Left forelimb (tissue), 1 donor: ENCODE results near the gene WDR20.
"Not testable (repeated sequence)": the region's sequence is repeated elsewhere in the genome, so short reads cannot be mapped to it uniquely, and the experiment has no call there.

Experiments used
- DNase-seq: peaks from one replicate; pipeline ENCODE4 v3.0.0-alpha.2; 2018; ENCODE audit warnings: low spot score

The WDR20 gene

GRCh38 chr14:102131741-102132140, 8.0 kb upstream of the WDR20 start:
- no peak for DNase-seq

- DNase-seq: not testable (repeated sequence)
These were observed 5.7 kb upstream of the WDR20 start for GRCh38 chr14:102134021-102134420.

GRCh38 chr14:102134719-102135118, 5.0 kb upstream of the WDR20 start:
- not testable (repeated sequence) for DNase-seq

- not testable (repeated sequence) for DNase-seq
These were observed 4.2 kb upstream of the WDR20 start for GRCh38 chr14:102135456-102135855.

GRCh38 chr14:102138535-102138934, 1.2 kb upstream of the WDR20 start:
- DNase-seq: no peak

- DNase-seq: no peak
These were observed 774 bp upstream of the WDR20 start for GRCh38 chr14:102138961-102139285.

GRCh38 chr14:102140027-102140749, 491 bp downstream of the WDR20 start:
- DNase-seq: no peak

- no peak for DNase-seq
These were observed 1.1 kb downstream of the WDR20 start for GRCh38 chr14:102140750-102141145.

GRCh38 chr14:102141797-102142196, 2.1 kb downstream of the WDR20 start:
- no peak for DNase-seq

- no peak for DNase-seq
These were observed 5.2 kb downstream of the WDR20 start for GRCh38 chr14:102144914-102145313.

- DNase-seq: no peak
These were observed 5.7 kb downstream of the WDR20 start for GRCh38 chr14:102145395-102145794.

- DNase-seq: no peak
These were observed 6.7 kb downstream of the WDR20 start for GRCh38 chr14:102146423-102146822.

- DNase-seq: no peak
These were observed 10.4 kb downstream of the WDR20 start for GRCh38 chr14:102150083-102150482.

- no peak for DNase-seq
These were observed 11.0 kb downstream of the WDR20 start for GRCh38 chr14:102150744-102151143.

- DNase-seq: not testable (repeated sequence)
These were observed 11.7 kb downstream of the WDR20 start for GRCh38 chr14:102151411-102151810.

GRCh38 chr14:102154121-102154520, 14.4 kb downstream of the WDR20 start:
- DNase-seq: no peak

- no peak for DNase-seq
These were observed 15.3 kb downstream of the WDR20 start for GRCh38 chr14:102154821-102155549.

- no peak for DNase-seq
These were observed 17.6 kb downstream of the WDR20 start for GRCh38 chr14:102157346-102157745.

- no peak for DNase-seq
These were observed 19.1 kb downstream of the WDR20 start for GRCh38 chr14:102158797-102159196.

- no peak for DNase-seq
These were observed 20.1 kb downstream of the WDR20 start for GRCh38 chr14:102159841-102160240.

- DNase-seq: no peak
These were observed 22.8 kb downstream of the WDR20 start for GRCh38 chr14:102162487-102162886.

GRCh38 chr14:102164241-102164641, 24.5 kb downstream of the WDR20 start:
- DNase-seq: no peak

GRCh38 chr14:102164965-102165364, 25.3 kb downstream of the WDR20 start:
- no peak for DNase-seq

- no peak for DNase-seq
These were observed 30.4 kb downstream of the WDR20 start for GRCh38 chr14:102170061-102170460.
